KBM-7 (cell line): ENCODE results near the gene PDGFRB.

Source experiments
- DNase-seq: peaks from one replicate; pipeline ENCODE4 v3.0.0-alpha.2; 2015
- in situ Hi-C: fragments of 300-500 bp; cut with MboI; formaldehyde crosslinking; loops from 2 replicates; pipeline ENCODE4 v1.14.3; 2020; ENCODE audit warnings: low sequenced_read_pairs, low pct_unique_long_range_greater_than_20kb, mixed read lengths

Gene PDGFRB

GRCh38 chr5:150152636-150153462 is 2.8 kb downstream of the PDGFRB start:
- no peak for DNase-seq
- in situ Hi-C loops: no loop called here

GRCh38 chr5:150149618-150150017 is 6.0 kb downstream of the PDGFRB start:
- no peak for DNase-seq
- in situ Hi-C loops: no loop called here

GRCh38 chr5:150148117-150148927 is 7.3 kb downstream of the PDGFRB start:
- DNase-seq: no peak
- in situ Hi-C loops: no loop called here

- DNase-seq: no peak
- in situ Hi-C loops: no loop called here
These were observed 8.0 kb downstream of the PDGFRB start for GRCh38 chr5:150147670-150148069.

- in situ Hi-C loops: no loop called here
- no peak for DNase-seq
These were observed 8.6 kb downstream of the PDGFRB start for GRCh38 chr5:150146862-150147601.

GRCh38 chr5:150146235-150146634 is 9.4 kb downstream of the PDGFRB start:
- no peak for DNase-seq
- in situ Hi-C loops: no loop called here

- no peak for DNase-seq
- in situ Hi-C loops: no loop called here
These were observed 10.8 kb downstream of the PDGFRB start for GRCh38 chr5:150144879-150145278.

GRCh38 chr5:150144246-150144801 is 11.3 kb downstream of the PDGFRB start:
- DNase-seq: no peak
- in situ Hi-C loops: no loop called here

- in situ Hi-C loops: no loop called here
- no peak for DNase-seq
These were observed 12.0 kb downstream of the PDGFRB start for GRCh38 chr5:150143350-150144245.

- in situ Hi-C loops: no loop called here
These were observed 12.7 kb downstream of the PDGFRB start for GRCh38 chr5:150142959-150143349.

GRCh38 chr5:150142185-150142958 is 13.3 kb downstream of the PDGFRB start:
- DNase-seq: no peak
- in situ Hi-C loops: no loop called here

More at GRCh38 chr5:150142959-150143349, 12.7 kb downstream of the PDGFRB start:
- DNase-seq: no peak

- in situ Hi-C loops: no loop called here
- no peak for DNase-seq
These were observed 14.0 kb downstream of the PDGFRB start for GRCh38 chr5:150141544-150142184.

GRCh38 chr5:150140830-150141229 is 14.8 kb downstream of the PDGFRB start:
- no peak for DNase-seq
- in situ Hi-C loops: no loop called here

GRCh38 chr5:150139334-150139733 is 16.3 kb downstream of the PDGFRB start:
- DNase-seq: no peak
- in situ Hi-C loops: no loop called here

- in situ Hi-C loops: no loop called here
- DNase-seq: no peak
These were observed 16.9 kb downstream of the PDGFRB start for GRCh38 chr5:150138551-150139265.

- no peak for DNase-seq
- in situ Hi-C loops: no loop called here
These were observed 17.6 kb downstream of the PDGFRB start for GRCh38 chr5:150137997-150138396.
